Neural cell (in vitro differentiated cells): Measurements from ENCODE around the gene IGSF23.

ENCODE experiments used
- EP300 ChIP-seq: fragments of 450-650 bp; conservative IDR thresholded peaks from 2 replicates; pipeline ENCODE4 v1.6.1; 2014; ENCODE audit warnings: antibody characterized with exemption, mild to moderate bottlenecking, moderate library complexity; ENCODE audit not compliant: poor library complexity, severe bottlenecking
- POLR2AphosphoS5 ChIP-seq: IDR thresholded peaks from 2 replicates; pipeline ENCODE4 v1.6.1; 2012
- SMC3 ChIP-seq: fragments of 450-650 bp; conservative IDR thresholded peaks from 2 replicates; pipeline ENCODE4 v1.6.1; 2014; ENCODE audit warnings: antibody characterized with exemption, mild to moderate bottlenecking, moderate library complexity; ENCODE audit not compliant: poor library complexity
- TAF1 ChIP-seq: IDR thresholded peaks from 2 replicates; pipeline ENCODE4 v1.6.1; 2012; ENCODE audit warnings: low read depth
- TF ChIP-seq, protein P1 (sequence below): fragments of 450-650 bp; IDR thresholded peaks from 2 replicates; pipeline ENCODE4 v1.5.1; 2014; ENCODE audit warnings: antibody characterized with exemption, mild to moderate bottlenecking, moderate library complexity; ENCODE audit not compliant: poor library complexity, severe bottlenecking

- TF ChIP-seq, protein P1, sequence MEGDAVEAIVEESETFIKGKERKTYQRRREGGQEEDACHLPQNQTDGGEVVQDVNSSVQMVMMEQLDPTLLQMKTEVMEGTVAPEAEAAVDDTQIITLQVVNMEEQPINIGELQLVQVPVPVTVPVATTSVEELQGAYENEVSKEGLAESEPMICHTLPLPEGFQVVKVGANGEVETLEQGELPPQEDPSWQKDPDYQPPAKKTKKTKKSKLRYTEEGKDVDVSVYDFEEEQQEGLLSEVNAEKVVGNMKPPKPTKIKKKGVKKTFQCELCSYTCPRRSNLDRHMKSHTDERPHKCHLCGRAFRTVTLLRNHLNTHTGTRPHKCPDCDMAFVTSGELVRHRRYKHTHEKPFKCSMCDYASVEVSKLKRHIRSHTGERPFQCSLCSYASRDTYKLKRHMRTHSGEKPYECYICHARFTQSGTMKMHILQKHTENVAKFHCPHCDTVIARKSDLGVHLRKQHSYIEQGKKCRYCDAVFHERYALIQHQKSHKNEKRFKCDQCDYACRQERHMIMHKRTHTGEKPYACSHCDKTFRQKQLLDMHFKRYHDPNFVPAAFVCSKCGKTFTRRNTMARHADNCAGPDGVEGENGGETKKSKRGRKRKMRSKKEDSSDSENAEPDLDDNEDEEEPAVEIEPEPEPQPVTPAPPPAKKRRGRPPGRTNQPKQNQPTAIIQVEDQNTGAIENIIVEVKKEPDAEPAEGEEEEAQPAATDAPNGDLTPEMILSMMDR = no peak
- TF ChIP-seq EP300 (no peak), POLR2AphosphoS5 (no peak), TAF1 (no peak), SMC3 (no peak)
These were observed 3.9 kb downstream of the IGSF23 start for GRCh38 chr19:44617110-44617880.
